HEK293 (cell line): ENCODE results near the gene HLF.

Experiments used
- CTCF ChIP-seq: fragments of 450-650 bp; formaldehyde crosslinking; IDR thresholded peaks from 2 replicates; pipeline ENCODE4 v1.5.1; 2016; ENCODE audit warnings: missing biosample characterization, missing genetic modification characterization
- SP2 ChIP-seq: fragments of 450-650 bp; formaldehyde crosslinking; IDR thresholded peaks from 2 replicates; pipeline ENCODE4 v1.5.1; 2016; ENCODE audit warnings: missing biosample characterization, missing genetic modification characterization
- ZNF140 ChIP-seq: fragments of 450-650 bp; formaldehyde crosslinking; IDR thresholded peaks from 2 replicates; pipeline ENCODE4 v1.5.1; 2016; ENCODE audit warnings: missing biosample characterization, missing genetic modification characterization
- ZNF571 ChIP-seq: fragments of 450-650 bp; formaldehyde crosslinking; IDR thresholded peaks from 2 replicates; pipeline ENCODE4 v1.5.0; 2017; ENCODE audit warnings: missing biosample characterization, missing genetic modification characterization
- ZNF585B ChIP-seq: fragments of 450-650 bp; formaldehyde crosslinking; IDR thresholded peaks from 2 replicates; pipeline ENCODE4 v1.5.1; 2016; ENCODE audit warnings: missing biosample characterization, missing genetic modification characterization
- ZNF600 ChIP-seq: fragments of 450-650 bp; formaldehyde crosslinking; IDR thresholded peaks from 2 replicates; pipeline ENCODE4 v1.5.1; 2016; ENCODE audit warnings: missing biosample characterization, missing genetic modification characterization

GRCh38 chr17:55354010-55354409 is 89.2 kb downstream of the HLF start:
- TF ChIP-seq SP2 (no peak), ZNF600 (no peak), ZNF571 (no peak), CTCF (tag by site-specific recombination) (no peak), ZNF585B (tag by site-specific recombination) (no peak), ZNF140 (no peak)
